ENCODE measurements around the gene SLIT1.

SLIT1 gene

GRCh38 chr10:96951954-96952353, 233.8 kb downstream of the SLIT1 start:
- Mint-ChIP-seq H3K36me3 (peaks cover 30% of the 10 kb centered on the region), H3K4me1 (peaks cover 26% of the 10 kb centered on the region), H3K27ac (no peak overlapping the region), H3K9me3 (no peaks in the 10 kb centered on the region), H3K27me3 (no peaks in the 10 kb centered on the region), H3K4me3 (no peak overlapping the region)

GRCh38 chr10:96949039-96949683, 236.6 kb downstream of the SLIT1 start:
- Mint-ChIP-seq H3K9me3 (no peaks in the 10 kb centered on the region), H3K4me3 (no peak overlapping the region), H3K36me3 (peaks cover 19% of the 10 kb centered on the region), H3K27ac (no peak overlapping the region), H3K27me3 (no peaks in the 10 kb centered on the region), H3K4me1 (peaks cover 39% of the 10 kb centered on the region)

Data from activated naive CD4-positive, alpha-beta T cell treated with anti-CD3 and anti-CD28 coated beads, Interleukin-2, amount 50 U/mL, for 24 hours (primary cell).